Upper lobe of right lung (tissue), 1 donor: ENCODE data around the gene DLK1. TPM values are rescaled to one million over a fixed set of nuclear protein-coding genes. Genes with fewer than 3 reads are reported as not detected.

Experiments used
- ATAC-seq: fragments of 200-7000 bp; cut with Tn5 transposase; one replicate; pipeline ENCODE4 v1.9.1; 2020; ENCODE audit warnings: mild to moderate bottlenecking, moderate library complexity
- DNase-seq: peaks from one replicate; pipeline ENCODE4 v3.0.0-alpha.2; 2020
- H3K27ac ChIP-seq: fragments of 200-600 bp; one replicate; pipeline ENCODE4 v1.8.0; 2022
- H3K27me3 ChIP-seq: fragments of 200-600 bp; one replicate; pipeline ENCODE4 v1.8.0; 2022; ENCODE audit warnings: mild to moderate bottlenecking
- H3K36me3 ChIP-seq: fragments of 200-600 bp; one replicate; pipeline ENCODE4 v1.8.0; 2022
- H3K4me1 ChIP-seq: fragments of 200-600 bp; one replicate; pipeline ENCODE4 v1.8.0; 2022
- H3K4me3 ChIP-seq: fragments of 200-600 bp; one replicate; pipeline ENCODE4 v1.8.0; 2022; ENCODE audit warnings: mild to moderate bottlenecking
- H3K9me3 ChIP-seq: fragments of 200-600 bp; one replicate; pipeline ENCODE4 v1.8.0; 2022
- CTCF ChIP-seq: fragments of 200-600 bp; IDR thresholded peaks from one replicate; pipeline ENCODE4 v1.8.0; 2022; ENCODE audit warnings: antibody characterized with exemption
- intact Hi-C: fragments of 100-400 bp; cut with DNase I; formaldehyde crosslinking; loops from one replicate; pipeline ENCODE4 v1.11.0; 2022
- total RNA-seq: library from RNA; stranded (reverse); fragmentation: NEBNext Ultra II Directional; extraction: Animal tissue kit (Norgen Biotek cat#: 25700); gene quantifications from one replicate; pipeline ENCODE4 v1.2.1, GENCODE V29; 2021
- donor health status: DM: no; HTN: yes; CAD: no; lungs with severe emphysema.

Gene DLK1
- total RNA-seq, 1 donor from 2014 or later, result not detected

GRCh38 chr14:100765296-100765695 lies 38.6 kb downstream of the DLK1 start:
- Histone ChIP-seq H3K27ac (no peak overlapping the region), H3K4me3 (no peak overlapping the region), H3K4me1 (no peaks in the 10 kb centered on the region), H3K36me3 (no peaks in the 10 kb centered on the region), H3K27me3 (no peaks in the 10 kb centered on the region), H3K9me3 (no peaks in the 10 kb centered on the region)
- ATAC-seq (no peak), DNase-seq (peak; percentile 16)
- no peak for TF ChIP-seq CTCF
- intact Hi-C loops, result no loop called here

- no peak overlapping the region for H3K27ac ChIP-seq
- peak; percentile 35 for DNase-seq
- intact Hi-C loops, result no loop called here
Measured at GRCh38 chr14:100765991-100766390, 39.3 kb downstream of the DLK1 start.

GRCh38 chr14:100767003-100767787 lies 40.5 kb downstream of the DLK1 start:
- no peaks in the 10 kb centered on the region for H3K4me1 ChIP-seq
- H3K9me3 ChIP-seq, result no peaks in the 10 kb centered on the region
- no peaks in the 10 kb centered on the region for H3K36me3 ChIP-seq
- H3K27ac ChIP-seq, result no peak overlapping the region
- DNase-seq (peak; percentile 26), ATAC-seq (no peak)
- no peak overlapping the region for H3K4me3 ChIP-seq
- H3K27me3 ChIP-seq, result no peaks in the 10 kb centered on the region
- TF ChIP-seq CTCF, result no peak
- intact Hi-C loops, result no loop called here

More at GRCh38 chr14:100765991-100766390, 39.3 kb downstream of the DLK1 start:
- H3K36me3 ChIP-seq, result no peaks in the 10 kb centered on the region
- TF ChIP-seq CTCF, result no peak
- no peaks in the 10 kb centered on the region for H3K9me3 ChIP-seq
- no peaks in the 10 kb centered on the region for H3K27me3 ChIP-seq
- no peaks in the 10 kb centered on the region for H3K4me1 ChIP-seq
- ATAC-seq, result no peak
- H3K4me3 ChIP-seq, result no peak overlapping the region

- Histone ChIP-seq H3K4me1 (no peaks in the 10 kb centered on the region), H3K36me3 (no peaks in the 10 kb centered on the region), H3K9me3 (no peaks in the 10 kb centered on the region), H3K27me3 (no peaks in the 10 kb centered on the region), H3K4me3 (no peak overlapping the region), H3K27ac (no peak overlapping the region)
- DNase-seq (peak; percentile 39), ATAC-seq (no peak)
- intact Hi-C loops, result no loop called here
- TF ChIP-seq CTCF, result no peak
Measured at GRCh38 chr14:100767788-100768536, 41.3 kb downstream of the DLK1 start.

GRCh38 chr14:100769035-100769939 lies 42.6 kb downstream of the DLK1 start:
- H3K4me1 ChIP-seq, result no peaks in the 10 kb centered on the region
- intact Hi-C loops, result no loop called here
- H3K36me3 ChIP-seq, result no peaks in the 10 kb centered on the region
- H3K27me3 ChIP-seq, result no peaks in the 10 kb centered on the region
- no peak overlapping the region for H3K4me3 ChIP-seq
- DNase-seq (peak; percentile 44), ATAC-seq (no peak)
- no peak for TF ChIP-seq CTCF
- no peak overlapping the region for H3K27ac ChIP-seq
- H3K9me3 ChIP-seq, result no peaks in the 10 kb centered on the region
